ENCODE results near the gene RRM2.

RRM2 gene

GRCh38 chr2:10122500-10123280 is at the start of gene RRM2:
RRM2 (plus strand) TSS chr2:10122739; CDS start chr2:10122799, 60 bp downstream.
- Histone ChIP-seq H3K9ac (peak within 1 kb of the TSS; percentile 97), H3K4me3 (IDR thresholded peaks at IDR 0.05; ENCODE audit: insufficient read depth, low read depth, low read length) (peak within 1 kb of the TSS; percentile 28), H3K79me2 (ENCODE audit: insufficient read depth, low read depth) (peaks cover 69% of the 10 kb centered on the region), H3K36me3 (ENCODE audit: insufficient read depth) (peaks cover 10% of the 10 kb centered on the region; the same call in 1 of the 2 replicates), H3K4me1 (ENCODE audit: low read depth, poor library complexity, severe bottlenecking) (peaks cover 36% of the 10 kb centered on the region), H4K20me1 (ENCODE audit: insufficient read depth) (peaks cover 7% of the 10 kb centered on the region), H2AFZ (ENCODE audit: low read depth) (no peak within 1 kb of the TSS), H3K27ac (peak within 1 kb of the TSS; percentile 95), H3K4me2 (peak within 1 kb of the TSS; percentile 93), H3K27me3 (ENCODE audit: insufficient read depth, low read depth) (no peaks in the 10 kb centered on the region)
- TF ChIP-seq CTCF (conservative IDR thresholded peaks at IDR 0.05; ENCODE audit: low read depth, low read length) = no peak

- Histone ChIP-seq H3K9ac (no peak overlapping the region), H3K36me3 (ENCODE audit: insufficient read depth) (no peaks in the 10 kb centered on the region), H3K27ac (no peak overlapping the region), H4K20me1 (ENCODE audit: insufficient read depth) (no peaks in the 10 kb centered on the region), H2AFZ (ENCODE audit: low read depth) (no peak overlapping the region), H3K79me2 (ENCODE audit: insufficient read depth, low read depth) (no peaks in the 10 kb centered on the region), H3K27me3 (ENCODE audit: insufficient read depth, low read depth) (peaks cover 4% of the 10 kb centered on the region), H3K4me1 (ENCODE audit: low read depth, poor library complexity, severe bottlenecking) (no peaks in the 10 kb centered on the region), H3K4me2 (no peak overlapping the region), H3K4me3 (IDR thresholded peaks at IDR 0.05; ENCODE audit: insufficient read depth, low read depth, low read length) (no peak overlapping the region)
- TF ChIP-seq CTCF (conservative IDR thresholded peaks at IDR 0.05; ENCODE audit: low read depth, low read length) = no peak
Measured at GRCh38 chr2:10073706-10074105, 48.8 kb upstream of the RRM2 start.

- Histone ChIP-seq H2AFZ (ENCODE audit: low read depth) (no peak overlapping the region), H3K27ac (no peak overlapping the region), H3K79me2 (ENCODE audit: insufficient read depth, low read depth) (no peaks in the 10 kb centered on the region), H3K27me3 (ENCODE audit: insufficient read depth, low read depth) (peaks cover 4% of the 10 kb centered on the region), H3K36me3 (ENCODE audit: insufficient read depth) (no peaks in the 10 kb centered on the region), H3K4me3 (IDR thresholded peaks at IDR 0.05; ENCODE audit: insufficient read depth, low read depth, low read length) (no peak overlapping the region), H3K4me2 (no peak overlapping the region), H4K20me1 (ENCODE audit: insufficient read depth) (no peaks in the 10 kb centered on the region), H3K4me1 (ENCODE audit: low read depth, poor library complexity, severe bottlenecking) (no peaks in the 10 kb centered on the region), H3K9ac (no peak overlapping the region)
- no peak for TF ChIP-seq CTCF (conservative IDR thresholded peaks at IDR 0.05; ENCODE audit: low read depth, low read length)
Measured at GRCh38 chr2:10075101-10075500, 47.4 kb upstream of the RRM2 start.

GRCh38 chr2:10075571-10076209 is 46.8 kb upstream of the RRM2 start:
- Histone ChIP-seq H3K9ac (no peak overlapping the region), H3K36me3 (ENCODE audit: insufficient read depth) (no peaks in the 10 kb centered on the region), H3K27ac (no peak overlapping the region), H3K27me3 (ENCODE audit: insufficient read depth, low read depth) (peaks cover 4% of the 10 kb centered on the region), H2AFZ (ENCODE audit: low read depth) (no peak overlapping the region), H3K4me2 (no peak overlapping the region), H3K4me1 (ENCODE audit: low read depth, poor library complexity, severe bottlenecking) (no peaks in the 10 kb centered on the region), H4K20me1 (ENCODE audit: insufficient read depth) (no peaks in the 10 kb centered on the region), H3K79me2 (ENCODE audit: insufficient read depth, low read depth) (no peaks in the 10 kb centered on the region), H3K4me3 (IDR thresholded peaks at IDR 0.05; ENCODE audit: insufficient read depth, low read depth, low read length) (no peak overlapping the region)
- TF ChIP-seq CTCF (conservative IDR thresholded peaks at IDR 0.05; ENCODE audit: low read depth, low read length) = no peak

Measured in KMS-11 (cell line).